B cell (primary cell): ENCODE results near the gene KRTAP5-2.
"Not testable (repeated sequence)": the region's sequence is repeated elsewhere in the genome, so short reads cannot be mapped to it uniquely, and the experiment has no call there.

ENCODE experiments used
- EZH2 ChIP-seq: IDR thresholded peaks from 2 replicates; pipeline ENCODE4 v1.6.1; 2012; ENCODE audit warnings: borderline replicate concordance, low read depth, mild to moderate bottlenecking, moderate library complexity, low read length; ENCODE audit not compliant: insufficient read depth, poor library complexity, severe bottlenecking
- TF ChIP-seq, protein P1 (sequence below): fragments of 200-600 bp; IDR thresholded peaks from one replicate; pipeline ENCODE4 v1.8.0; 2022; ENCODE audit warnings: antibody characterized with exemption, mild to moderate bottlenecking

GRCh38 chr11:1605923-1606322, 7.8 kb upstream of the KRTAP5-2 start:
- TF ChIP-seq, protein P1, sequence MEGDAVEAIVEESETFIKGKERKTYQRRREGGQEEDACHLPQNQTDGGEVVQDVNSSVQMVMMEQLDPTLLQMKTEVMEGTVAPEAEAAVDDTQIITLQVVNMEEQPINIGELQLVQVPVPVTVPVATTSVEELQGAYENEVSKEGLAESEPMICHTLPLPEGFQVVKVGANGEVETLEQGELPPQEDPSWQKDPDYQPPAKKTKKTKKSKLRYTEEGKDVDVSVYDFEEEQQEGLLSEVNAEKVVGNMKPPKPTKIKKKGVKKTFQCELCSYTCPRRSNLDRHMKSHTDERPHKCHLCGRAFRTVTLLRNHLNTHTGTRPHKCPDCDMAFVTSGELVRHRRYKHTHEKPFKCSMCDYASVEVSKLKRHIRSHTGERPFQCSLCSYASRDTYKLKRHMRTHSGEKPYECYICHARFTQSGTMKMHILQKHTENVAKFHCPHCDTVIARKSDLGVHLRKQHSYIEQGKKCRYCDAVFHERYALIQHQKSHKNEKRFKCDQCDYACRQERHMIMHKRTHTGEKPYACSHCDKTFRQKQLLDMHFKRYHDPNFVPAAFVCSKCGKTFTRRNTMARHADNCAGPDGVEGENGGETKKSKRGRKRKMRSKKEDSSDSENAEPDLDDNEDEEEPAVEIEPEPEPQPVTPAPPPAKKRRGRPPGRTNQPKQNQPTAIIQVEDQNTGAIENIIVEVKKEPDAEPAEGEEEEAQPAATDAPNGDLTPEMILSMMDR, result not testable (repeated sequence)
- not testable (repeated sequence) for TF ChIP-seq EZH2
